Loucy (cell line): ENCODE data around the gene ARVCF.

ENCODE experiments used
- H2AFZ ChIP-seq: fragments of 200-600 bp; sonication (generic); 2 replicates; pipeline ENCODE4 v1.6.0; 2016; ENCODE audit warnings: antibody characterized with exemption, mild to moderate bottlenecking, low read length, moderate library complexity
- H3F3A ChIP-seq: fragments of 200-600 bp; 2 replicates; pipeline ENCODE4 v1.6.0; 2016; ENCODE audit warnings: antibody characterized with exemption, low read depth, mild to moderate bottlenecking
- H3K27me3 ChIP-seq: fragments of 200-600 bp; sonication (generic); 2 replicates; pipeline ENCODE4 v1.6.1; 2014; ENCODE audit warnings: low read length, mild to moderate bottlenecking; ENCODE audit not compliant: insufficient read depth, poor library complexity, severe bottlenecking
- H3K36me3 ChIP-seq: fragments of 200-600 bp; sonication (generic); 2 replicates; pipeline ENCODE4 v1.6.1; 2016; ENCODE audit warnings: low read length; ENCODE audit not compliant: insufficient read depth
- H3K4me1 ChIP-seq: fragments of 200-600 bp; sonication (generic); 2 replicates; pipeline ENCODE4 v1.5.1; 2014; ENCODE audit warnings: low read length, mild to moderate bottlenecking; ENCODE audit not compliant: insufficient read depth, poor library complexity, severe bottlenecking
- H3K4me2 ChIP-seq: fragments of 200-600 bp; sonication (generic); 2 replicates; pipeline ENCODE4 v1.6.0; 2014; ENCODE audit warnings: antibody characterized with exemption, low read length, low read depth, mild to moderate bottlenecking; ENCODE audit not compliant: poor library complexity, severe bottlenecking
- H3K4me3 ChIP-seq: fragments of 200-600 bp; sonication (generic); 2 replicates; pipeline ENCODE4 v1.5.1; 2014; ENCODE audit warnings: low read length, mild to moderate bottlenecking, mixed read lengths; ENCODE audit not compliant: poor library complexity, severe bottlenecking
- H3K79me2 ChIP-seq: fragments of 200-600 bp; sonication (generic); 2 replicates; pipeline ENCODE4 v1.6.1; 2014; ENCODE audit warnings: low read length; ENCODE audit not compliant: insufficient read depth
- H3K9ac ChIP-seq: fragments of 200-600 bp; sonication (generic); 2 replicates; pipeline ENCODE4 v1.6.0; 2014; ENCODE audit warnings: mild to moderate bottlenecking, low read depth, low read length, moderate library complexity; ENCODE audit not compliant: poor library complexity, severe bottlenecking
- H3K9me2 ChIP-seq: fragments of 200-600 bp; sonication (generic); replicated peaks from 2 replicates; pipeline ENCODE4 v1.6.1; 2016; ENCODE audit warnings: low read depth, low read length, mixed read lengths
- H3K9me3 ChIP-seq: fragments of 200-600 bp; sonication (generic); 2 replicates; pipeline ENCODE4 v1.6.1; 2014; ENCODE audit warnings: mild to moderate bottlenecking, antibody characterized with exemption, low read length, low read depth; ENCODE audit not compliant: insufficient read depth
- H4K20me1 ChIP-seq: fragments of 200-600 bp; sonication (generic); 2 replicates; pipeline ENCODE4 v1.6.0; 2014; ENCODE audit warnings: antibody characterized with exemption, low read length, mild to moderate bottlenecking; ENCODE audit not compliant: insufficient read depth, poor library complexity, severe bottlenecking
- CTCF ChIP-seq: fragments of 200-600 bp; sonication (generic); conservative IDR thresholded peaks from 2 replicates; pipeline ENCODE4 v1.5.1; 2014; ENCODE audit warnings: mild to moderate bottlenecking, antibody characterized with exemption, low read length
- EZH2phosphoT487 ChIP-seq: fragments of 200-600 bp; IDR thresholded peaks from 2 replicates; pipeline ENCODE4 v1.6.1; 2018; ENCODE audit warnings: antibody characterized with exemption, mild to moderate bottlenecking, moderate library complexity, borderline replicate concordance

The ARVCF gene

DNA sequence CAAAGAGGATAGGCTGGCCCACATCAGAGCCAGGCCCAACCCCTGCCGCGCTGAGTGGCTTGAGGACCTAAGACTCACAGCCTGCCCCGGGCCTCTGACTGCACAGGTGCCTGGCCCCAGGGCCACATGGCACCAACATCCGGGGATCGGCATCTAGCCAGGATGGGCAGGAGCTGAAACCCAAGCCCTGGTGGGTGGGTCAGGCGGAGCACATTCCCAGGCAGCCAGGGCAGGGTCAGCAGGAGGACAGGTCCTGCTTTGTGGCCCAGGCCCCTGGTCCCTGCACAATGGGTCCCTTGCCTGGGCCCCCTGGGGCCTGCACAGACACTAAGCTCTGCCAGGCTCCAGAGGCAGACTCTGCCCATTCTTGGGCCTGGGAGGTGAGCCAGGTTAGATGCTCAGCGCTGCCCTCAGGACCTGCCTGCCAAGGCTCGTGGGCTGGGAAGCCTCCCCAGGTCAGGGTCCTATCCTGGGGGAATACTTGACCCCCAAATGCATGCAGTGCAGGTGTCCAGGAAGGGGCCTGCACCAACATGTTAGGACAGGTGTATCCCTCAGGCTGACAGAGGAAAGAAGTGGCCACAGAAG, 33.5 kb downstream of the ARVCF start:
- no peaks in the 10 kb centered on the region for H3K36me3 ChIP-seq
- H2AFZ ChIP-seq = no peak overlapping the region
- no peaks in the 10 kb centered on the region for H4K20me1 ChIP-seq
- H3K4me3 ChIP-seq = no peak overlapping the region
- TF ChIP-seq EZH2phosphoT487 (no peak), CTCF (no peak)
- H3K9me3 ChIP-seq = no peaks in the 10 kb centered on the region
- no peaks in the 10 kb centered on the region for H3K9me2 ChIP-seq
- H3K27me3 ChIP-seq = no peaks in the 10 kb centered on the region
- no peaks in the 10 kb centered on the region for H3K79me2 ChIP-seq
- peaks cover 2% of the 10 kb centered on the region for H3K4me1 ChIP-seq
- H3F3A ChIP-seq = no peaks in the 10 kb centered on the region
- H3K4me2 ChIP-seq = no peak overlapping the region
- H3K9ac ChIP-seq = no peak overlapping the region

GRCh38 chr22:19981961-19982920, 34.4 kb downstream of the ARVCF start:
- Histone ChIP-seq H3K36me3 (no peaks in the 10 kb centered on the region), H3K4me3 (no peak overlapping the region), H3K9ac (no peak overlapping the region)

More at GRCh38 chr22:19981961-19982920, 34.4 kb downstream of the ARVCF start:
- TF ChIP-seq CTCF = no peak
- no peak for TF ChIP-seq EZH2phosphoT487
- Histone ChIP-seq H3K27me3 (no peaks in the 10 kb centered on the region), H2AFZ (no peak overlapping the region), H3K4me2 (no peak overlapping the region), H3K9me3 (no peaks in the 10 kb centered on the region), H3K4me1 (peaks cover 2% of the 10 kb centered on the region), H4K20me1 (no peaks in the 10 kb centered on the region), H3K79me2 (no peaks in the 10 kb centered on the region), H3F3A (no peaks in the 10 kb centered on the region), H3K9me2 (no peaks in the 10 kb centered on the region)
